ENCODE measurements around the gene MYH15. TPM values are rescaled to one million over a fixed set of nuclear protein-coding genes. Genes with fewer than 3 reads are reported as not detected.

The MYH15 gene
- total and polyA plus RNA-seq, 2 of the 4 experiments (the other 2 are of a cell fraction), result 0.10 to 0.36 TPM

GRCh38 chr3:108416111-108416869 lies 94.1 kb downstream of the MYH15 start:
- Histone ChIP-seq H3K9ac (ENCODE audit: low read depth, low read length) (no peak overlapping the region), H4K5ac (ENCODE audit: low read depth, low read length) (no peak overlapping the region), H2BK15ac (ENCODE audit: low read depth, low read length) (no peak overlapping the region), H3K56ac (ENCODE audit: extremely low read depth, insufficient read depth, low read length) (no peak overlapping the region), H3K36me3 (ENCODE audit: control insufficient read depth, insufficient read depth, low read length) (no peaks in the 10 kb centered on the region), H4K20me1 (ENCODE audit: insufficient read depth, low read length) (no peaks in the 10 kb centered on the region), H2AFZ (replicated peaks; ENCODE audit: low read length, poor library complexity) (no peak overlapping the region), H2BK5ac (ENCODE audit: low read depth, low read length, poor library complexity, severe bottlenecking) (no peak overlapping the region), H2AK9ac (replicated peaks; ENCODE audit: low read depth, low read length, poor library complexity) (no peak overlapping the region), H3K4ac (ENCODE audit: low read depth, low read length) (no peak overlapping the region), H3K27ac (ENCODE audit: insufficient read depth, low read length) (no peak overlapping the region), H3K27me3 (ENCODE audit: control insufficient read depth, insufficient read depth, low read length) (no peaks in the 10 kb centered on the region), H3K9me1 (ENCODE audit: insufficient read depth, low read length) (no peaks in the 10 kb centered on the region), H3K79me1 (ENCODE audit: low read depth in 1 of 2, low read length in 2 of 2) (no peaks in the 10 kb centered on the region), H2AK5ac (ENCODE audit: low read depth, low read length) (no peak overlapping the region), H3K4me3 (ENCODE audit: insufficient read depth, low read depth, low read length) (no peak overlapping the region), H3K9me3 (ENCODE audit: control insufficient read depth, insufficient read depth, low read length) (no peaks in the 10 kb centered on the region), H3K4me2 (ENCODE audit: low read depth, low read length) (peak overlapping the region; percentile 61; the same call in 1 of the 2 replicates), H2BK120ac (ENCODE audit: low read depth, low read length) (no peak overlapping the region), H3K14ac (replicated peaks; ENCODE audit: low read depth, low read length) (no peak overlapping the region), H3K23ac (ENCODE audit: low read depth, low read length) (no peak overlapping the region), H4K91ac (ENCODE audit: insufficient read depth, low read depth, low read length) (no peak overlapping the region), H3K18ac (ENCODE audit: low read depth, low read length) (no peak overlapping the region; the same call in 1 of the 2 replicates), H4K8ac (ENCODE audit: low read depth in 2 of 2, low read length in 2 of 2) (no peak overlapping the region), H3K4me1 (ENCODE audit: control insufficient read depth, insufficient read depth, low read length) (peaks cover 1% of the 10 kb centered on the region; the same call in 1 of the 2 replicates), H2BK20ac (ENCODE audit: low read depth, low read length) (no peak overlapping the region)
- TF ChIP-seq FOS (IDR thresholded peaks at IDR 0.05; ENCODE audit: low read depth, low read length) (no peak), RFX5 (IDR thresholded peaks at IDR 0.05; ENCODE audit: low read depth, low read length) (no peak), NFE2L2 (IDR thresholded peaks at IDR 0.05; ENCODE audit: low read depth, low read length) (no peak), MAFK (IDR thresholded peaks at IDR 0.05; ENCODE audit: low read depth, low read length) (no peak), CHD1 (IDR thresholded peaks at IDR 0.05; ENCODE audit: low read depth, low read length) (no peak), RCOR1 (IDR thresholded peaks at IDR 0.05; ENCODE audit: insufficient replicate concordance, low read length) (no peak)
- intact Hi-C loops (cut with micrococcal nuclease) (no loop called here), dilution Hi-C loops (cut with HindIII; ENCODE audit: low sequenced_read_pairs, unreplicated experiment) (no loop called here), in situ Hi-C loops (cut with MboI; ENCODE audit: low sequenced_read_pairs) (no loop called here)
- WGBS, 2 experiments (ENCODE audit: extremely low coverage in 2 of 2, insufficient read length in 1 of 2), result no CpG with 5 or more reads among the region's 4 CpGs
- no TSS peak for BruUV-seq (replicated peaks)
- ChIA-PET CTCF (no interaction called here), POLR2A (ENCODE audit: unreplicated experiment) (no interaction called here)
- ATAC-seq (ENCODE audit: low read depth) (no peak), DNase-seq (peak; percentile 41)

Data from IMR-90 (cell line).